Putamen (tissue), 1 donor: ENCODE measurements around the gene PRKD3.

Experiments
- DNase-seq: peaks from one replicate; pipeline ENCODE4 v3.0.0-alpha.2; 2016; ENCODE audit warnings: low spot score

Gene PRKD3

DNA sequence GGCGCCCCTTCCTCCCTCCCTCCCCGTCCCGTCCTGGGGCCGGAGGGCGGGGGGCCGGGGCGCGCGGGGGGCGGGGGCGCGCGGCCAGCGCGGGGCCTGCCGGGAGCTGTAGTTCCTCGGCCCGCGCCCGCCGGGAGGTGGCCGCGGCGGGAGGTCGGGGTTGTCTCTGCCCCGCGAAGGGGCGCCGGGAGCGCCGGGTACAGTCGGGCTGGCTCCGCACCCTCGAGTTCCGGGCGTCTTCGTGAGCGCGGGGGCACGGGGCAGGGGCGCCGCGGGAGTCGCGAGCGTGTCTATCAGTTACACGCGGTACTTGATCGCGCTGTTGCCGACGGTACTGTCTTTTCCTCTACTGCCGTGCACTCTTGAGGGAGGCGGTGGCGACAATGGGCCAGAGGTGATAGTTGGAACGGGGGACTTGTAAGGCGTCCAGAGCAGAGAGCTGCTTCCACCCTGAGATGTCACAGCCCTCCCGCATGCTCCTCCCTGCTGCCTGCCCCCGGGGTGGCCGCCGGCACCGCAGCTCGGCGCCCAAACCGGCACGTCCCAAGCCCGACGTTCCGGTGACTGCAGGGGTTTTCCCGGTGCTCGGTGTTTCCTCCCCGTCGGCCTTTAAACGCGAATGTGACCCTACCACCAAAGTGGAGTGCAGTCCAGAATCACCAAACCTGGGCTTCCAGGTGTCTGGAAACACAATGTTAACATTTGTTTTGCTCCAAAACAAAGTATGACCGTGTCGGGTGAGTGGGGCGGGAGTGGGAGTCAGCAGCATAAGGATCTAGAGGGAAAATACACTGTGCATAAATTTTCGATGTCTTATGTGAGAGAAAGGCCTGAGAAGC lies at the start of gene PRKD3:
Gene PRKD3, minus strand, starts transcription at position 48 of the 839 bp plus-strand sequence. CDS start 8,309 bp downstream, outside the sequence.
- DNase-seq = no peak

DNA sequence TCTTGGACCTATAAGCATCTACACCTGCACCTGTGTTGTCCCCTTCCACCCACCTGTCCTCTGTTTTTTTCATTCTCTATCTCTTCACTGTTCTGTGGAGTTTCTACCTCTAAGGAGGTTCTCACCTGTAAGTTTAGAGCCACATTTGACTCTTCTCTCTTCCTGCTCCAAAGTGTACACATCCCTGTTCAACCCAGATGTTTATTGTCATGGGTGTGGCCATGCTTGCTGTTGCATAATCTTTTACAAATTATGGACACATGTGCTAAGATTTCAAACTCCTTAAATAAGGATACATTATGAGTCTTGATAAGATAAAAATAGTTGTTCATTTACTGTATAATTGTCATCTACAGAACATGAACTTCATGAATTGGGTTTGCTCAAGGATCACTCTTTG lies 47.4 kb upstream of the PRKD3 start:
- DNase-seq = no peak

DNA sequence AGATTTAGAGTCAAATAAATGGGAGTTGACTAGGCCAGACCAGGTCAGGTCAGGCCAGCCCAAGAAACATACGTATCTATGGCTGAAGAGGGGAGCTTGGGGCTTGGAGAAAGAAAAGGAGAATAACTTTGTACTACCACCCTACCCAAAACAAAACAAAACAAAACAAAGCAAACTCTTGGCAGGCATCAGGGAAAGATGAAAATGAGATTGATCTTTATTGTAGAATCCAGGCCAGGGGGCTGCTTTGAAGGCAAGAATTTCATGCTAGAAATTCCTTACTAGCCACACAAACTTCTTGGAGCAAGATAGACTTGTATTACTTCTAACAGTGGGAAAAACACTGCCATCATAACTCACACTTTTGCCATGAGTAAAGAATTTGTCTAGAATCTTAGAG lies 46.0 kb upstream of the PRKD3 start:
- no peak for DNase-seq

DNA sequence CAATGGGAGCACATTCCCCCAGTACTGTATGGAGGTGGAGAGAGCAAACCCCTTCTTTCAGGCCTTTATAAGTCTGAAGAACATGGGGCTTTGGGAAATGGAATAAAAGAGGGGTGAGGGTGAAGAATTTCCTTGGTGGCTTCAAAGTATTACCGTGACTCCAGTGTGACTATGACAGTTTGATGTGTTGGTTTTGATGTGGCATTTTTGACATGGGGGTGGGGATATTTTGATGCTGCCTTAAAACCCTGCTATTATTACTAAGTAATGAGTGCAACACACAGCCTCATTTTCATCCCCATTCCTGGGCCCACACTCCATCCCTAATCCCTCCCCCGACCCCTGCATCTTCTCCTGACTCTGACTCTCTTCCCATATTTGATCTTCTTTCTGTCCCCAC lies 43.4 kb upstream of the PRKD3 start:
- no peak for DNase-seq

DNA sequence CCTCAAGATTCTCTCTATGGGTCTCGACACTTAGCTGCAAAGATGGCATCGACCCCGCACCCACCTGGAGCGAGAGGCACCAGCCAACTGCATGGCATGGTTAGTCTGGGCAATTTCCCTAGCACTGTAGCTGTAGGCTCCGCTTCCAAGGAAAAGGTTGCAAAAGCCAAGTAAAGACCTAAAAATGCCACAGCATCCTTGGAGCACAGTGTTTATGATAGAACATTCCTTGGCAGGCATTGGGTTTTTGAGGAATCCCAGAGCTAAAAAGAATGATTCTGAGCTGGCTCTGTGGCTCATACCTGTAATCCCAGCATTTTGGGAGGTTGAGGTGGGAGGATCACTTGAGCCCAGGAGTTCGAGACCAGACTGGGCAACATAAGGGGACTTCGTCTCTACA lies 42.7 kb upstream of the PRKD3 start:
- DNase-seq = no peak

DNA sequence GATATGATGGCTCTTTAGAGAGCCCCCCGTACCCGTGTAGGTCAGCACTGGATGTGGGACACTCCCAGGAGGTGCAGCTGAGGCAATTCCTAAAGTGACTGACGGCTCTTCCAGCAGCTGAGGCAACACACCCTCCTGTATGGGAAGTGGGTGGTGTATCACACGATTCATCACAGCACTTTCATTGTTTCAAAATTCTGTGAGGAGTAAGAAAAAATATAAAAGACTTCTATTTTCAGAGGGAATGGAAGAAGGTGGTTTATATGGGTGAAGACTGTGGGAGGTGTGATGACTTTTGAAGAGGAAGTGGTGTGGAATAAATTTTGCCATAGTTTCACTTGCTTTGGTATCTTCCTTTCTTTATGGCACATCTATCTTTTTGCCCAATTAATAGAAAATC lies 42.1 kb upstream of the PRKD3 start:
- DNase-seq = peak; percentile 61

DNA sequence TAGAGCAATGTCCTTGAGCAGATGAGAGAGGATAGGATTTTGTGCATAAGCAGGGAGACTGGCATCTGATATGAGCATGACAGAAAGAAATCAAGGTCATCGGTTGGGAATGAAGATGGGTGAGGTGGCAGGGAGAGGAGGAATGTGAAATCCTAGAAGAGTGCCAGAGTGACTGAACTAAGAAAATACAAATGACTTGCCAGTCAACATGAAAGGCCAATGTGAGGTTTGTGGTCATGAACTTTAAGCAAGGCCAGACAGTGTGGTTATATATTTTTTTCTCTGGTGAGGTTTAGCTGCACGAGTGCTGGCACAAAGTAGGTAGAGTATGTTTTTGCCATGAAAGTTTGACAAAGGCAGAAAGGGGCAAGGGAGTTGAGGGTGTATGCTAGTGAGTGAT lies 41.0 kb upstream of the PRKD3 start:
- DNase-seq = no peak

DNA sequence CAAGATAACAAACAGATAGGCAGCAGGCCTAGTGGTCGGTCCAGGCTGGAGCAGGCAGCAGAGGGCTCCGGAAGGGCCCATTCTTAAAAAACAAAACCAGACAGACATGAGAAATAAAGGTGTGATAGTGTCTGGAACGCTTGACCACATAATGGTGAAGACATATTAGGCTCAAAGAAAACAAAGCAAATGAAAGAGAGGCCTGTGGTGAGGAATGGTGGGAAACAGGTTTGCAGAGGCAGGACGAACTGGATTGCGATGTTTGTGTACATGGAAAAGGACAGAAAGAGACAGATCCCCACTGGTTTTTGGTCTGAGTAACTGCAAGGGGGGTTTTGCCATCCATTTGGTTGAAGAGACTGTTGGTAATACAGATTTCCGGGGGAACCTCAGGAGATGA lies 39.7 kb upstream of the PRKD3 start:
- DNase-seq = no peak

DNA sequence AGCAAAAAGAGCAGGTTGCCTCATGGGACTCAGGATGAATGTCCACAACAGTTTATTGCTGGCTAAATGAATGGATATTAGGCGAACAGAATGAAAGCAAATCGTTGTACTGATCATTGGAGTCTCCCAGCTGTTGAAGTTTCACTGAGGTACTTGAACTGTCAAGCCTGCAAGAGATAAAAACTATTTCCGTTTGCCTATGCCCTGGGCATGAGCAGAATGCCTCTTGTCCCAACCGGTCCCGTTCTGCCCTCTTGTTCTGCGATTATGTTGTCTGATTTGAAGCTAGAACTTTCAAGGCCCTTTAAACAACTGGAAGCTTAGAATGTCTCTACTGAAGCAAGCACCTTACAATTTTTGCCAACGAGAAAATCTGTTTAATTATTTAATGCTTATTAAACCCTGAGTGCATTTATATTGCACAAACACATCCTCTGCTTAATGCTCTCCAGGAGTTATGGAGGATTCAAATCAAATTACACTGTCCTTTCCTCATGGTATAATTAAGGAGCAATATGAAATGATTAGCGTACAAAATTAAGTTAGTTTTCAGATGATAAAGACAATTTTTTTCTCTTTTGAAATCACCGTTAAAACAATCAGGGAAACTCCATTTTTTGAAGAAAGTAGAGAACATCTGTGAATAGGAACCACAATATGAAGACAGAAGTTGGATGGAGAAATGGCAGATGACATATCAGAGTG lies 37.5 kb upstream of the PRKD3 start:
- DNase-seq = no peak

DNA sequence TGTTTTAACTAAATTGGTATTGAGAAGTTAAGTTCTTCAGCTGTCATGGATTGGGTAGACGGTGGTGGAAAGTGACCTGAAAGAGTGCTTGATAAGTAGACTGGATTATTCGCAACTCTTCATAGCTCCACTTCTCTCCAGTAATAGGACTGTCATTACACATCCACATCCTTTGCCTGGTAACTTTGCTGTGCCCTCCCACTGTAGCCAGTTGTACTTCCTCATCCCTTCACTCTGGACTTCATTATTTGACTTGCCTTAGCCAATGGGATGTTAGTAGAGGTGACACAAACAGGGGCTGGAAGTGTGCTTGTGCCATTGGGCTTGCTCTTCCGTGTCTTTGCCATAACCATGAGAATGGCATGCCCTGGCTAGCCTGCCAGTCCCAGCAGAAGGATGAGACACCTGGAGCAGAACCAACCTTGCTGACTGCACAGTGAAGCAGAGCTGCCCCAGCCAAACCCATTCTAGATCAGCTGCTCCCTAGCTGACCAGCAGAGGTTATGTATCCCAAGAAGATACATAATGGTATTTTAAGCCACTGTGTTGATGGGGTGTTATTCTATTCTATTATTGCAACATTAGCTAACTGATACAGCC lies 36.7 kb upstream of the PRKD3 start:
- no peak for DNase-seq

DNA sequence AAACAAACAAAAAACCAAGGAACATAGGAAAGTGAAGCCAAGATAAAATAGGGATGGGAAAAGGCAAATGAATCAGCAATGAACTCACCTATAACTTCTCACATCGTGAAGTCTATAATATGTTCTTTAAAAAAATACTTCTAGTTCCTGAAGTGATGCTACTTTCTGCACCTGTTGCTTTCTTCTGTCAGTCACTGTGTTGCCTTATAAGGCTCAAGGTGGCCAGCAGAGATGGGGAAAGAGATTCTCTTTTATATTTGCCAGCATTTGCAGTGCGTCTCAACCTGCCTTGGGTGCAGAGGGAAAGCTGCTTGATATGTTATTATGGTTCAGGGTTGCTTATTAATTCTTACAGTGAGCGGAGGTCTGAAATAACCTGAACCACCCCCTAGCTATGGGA lies 33.8 kb upstream of the PRKD3 start:
- DNase-seq = no peak

DNA sequence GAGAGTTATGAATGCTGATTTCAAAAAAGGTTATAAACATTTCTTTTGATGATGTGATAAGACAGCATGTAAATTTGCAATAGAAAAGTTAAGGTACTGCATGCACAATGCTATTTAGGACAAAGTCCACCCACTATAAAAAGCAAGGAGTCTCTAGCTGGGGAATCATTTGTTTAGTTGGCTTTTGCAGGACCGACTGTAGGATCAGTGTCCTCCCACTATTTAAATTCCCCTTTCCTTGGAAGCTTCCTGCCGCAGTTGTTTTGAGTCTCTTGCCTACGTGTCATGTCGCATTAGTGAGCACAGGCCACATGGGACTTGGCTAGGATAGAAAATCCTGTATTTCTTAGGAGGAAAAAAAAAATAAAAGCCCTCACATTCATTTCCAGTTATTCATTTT lies 32.9 kb upstream of the PRKD3 start:
- no peak for DNase-seq

DNA sequence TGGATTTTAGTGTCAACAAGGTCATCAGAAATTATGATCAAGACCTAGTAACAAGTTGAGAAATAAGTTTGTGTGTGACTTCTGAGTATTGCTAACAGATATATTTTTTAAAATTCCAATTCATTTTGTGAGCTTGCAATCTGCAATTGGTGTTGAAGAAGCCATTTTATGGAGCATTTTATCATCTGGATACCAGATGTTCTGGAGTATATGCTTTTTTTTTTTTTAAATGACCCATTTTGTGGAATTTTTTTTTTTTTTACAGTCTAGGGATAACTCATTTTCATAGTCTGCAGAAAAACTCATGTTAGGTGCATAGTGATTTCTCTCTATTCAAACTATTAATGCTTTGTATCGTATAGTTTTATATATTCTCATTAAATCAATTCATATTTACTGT lies 32.4 kb upstream of the PRKD3 start:
- no peak for DNase-seq

DNA sequence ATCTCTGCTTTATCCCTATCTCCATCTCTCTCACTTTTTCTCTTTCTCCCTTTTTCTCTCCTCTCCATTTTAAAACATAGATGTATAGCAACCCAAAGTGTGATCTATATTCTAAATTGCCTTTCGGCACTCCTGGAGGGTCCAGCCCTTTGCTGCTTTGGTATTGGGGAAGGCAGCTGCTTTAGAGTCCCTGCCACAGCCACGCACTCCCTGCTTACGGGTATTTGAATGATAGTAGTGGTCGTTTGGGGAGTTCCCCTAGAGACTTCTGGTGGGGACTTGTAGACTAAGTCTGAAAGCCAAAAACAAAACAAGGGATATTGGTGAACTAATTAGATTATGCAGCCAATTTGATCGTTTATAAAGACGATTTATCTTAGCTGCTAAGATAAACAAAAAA lies 31.7 kb upstream of the PRKD3 start:
- DNase-seq = no peak

DNA sequence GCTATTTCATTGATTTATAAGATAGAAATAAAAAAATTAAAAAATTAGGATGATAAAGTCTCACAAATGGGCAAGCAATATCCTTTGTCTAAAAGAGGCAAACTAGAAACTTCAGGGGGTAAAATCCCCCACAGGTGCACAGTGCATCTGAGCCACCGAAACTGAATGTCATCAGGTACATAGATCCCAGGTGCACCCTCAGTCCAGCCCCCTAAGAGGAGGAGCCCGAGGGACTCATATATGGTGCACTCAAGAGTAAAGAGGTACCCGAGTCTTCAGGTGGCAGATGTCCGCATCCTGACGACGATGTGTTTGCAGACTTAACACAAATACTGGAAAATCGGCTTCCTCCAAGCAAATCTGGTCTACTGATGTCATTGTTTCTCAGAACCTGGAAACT lies 31.1 kb upstream of the PRKD3 start:
- DNase-seq = no peak

DNA sequence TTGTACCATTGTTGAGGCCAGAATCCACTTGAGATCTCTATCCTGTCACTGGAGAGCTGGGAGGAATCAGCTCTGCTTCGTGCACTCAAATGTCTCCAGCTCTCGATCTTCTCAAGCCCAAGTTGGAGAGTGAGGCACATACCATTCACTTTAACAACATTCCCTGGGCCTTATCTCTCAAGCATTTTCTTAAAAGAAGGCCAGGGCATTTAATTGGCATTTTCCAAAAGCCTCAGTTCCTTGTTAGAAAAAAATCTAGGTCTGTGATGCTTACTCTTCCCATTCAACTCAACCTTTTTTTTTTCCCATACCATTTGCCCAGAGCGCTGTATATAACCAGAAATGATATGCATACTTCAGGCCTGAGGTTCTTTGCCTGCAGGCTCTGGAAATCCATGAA lies 29.9 kb upstream of the PRKD3 start:
- DNase-seq = no peak

DNA sequence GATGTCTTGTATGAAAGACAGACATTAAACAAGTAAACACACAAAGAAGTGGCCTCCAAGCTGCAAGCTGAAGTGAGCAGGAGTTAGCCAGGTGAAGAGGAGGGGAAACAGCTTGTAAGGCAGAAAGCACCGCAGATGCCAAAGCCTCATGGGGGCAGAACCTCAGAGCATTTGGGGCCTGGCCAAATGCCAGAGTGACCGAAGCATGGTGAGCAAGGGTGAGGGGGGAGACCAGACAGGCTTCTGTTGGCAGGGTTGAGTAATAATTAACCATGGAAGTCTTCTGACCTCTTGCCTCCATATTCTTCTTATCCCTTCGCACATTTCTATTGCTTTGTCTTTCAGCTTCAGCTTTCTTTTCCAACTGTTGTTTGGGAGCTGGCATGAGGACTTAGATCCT lies 25.4 kb upstream of the PRKD3 start:
- no peak for DNase-seq

DNA sequence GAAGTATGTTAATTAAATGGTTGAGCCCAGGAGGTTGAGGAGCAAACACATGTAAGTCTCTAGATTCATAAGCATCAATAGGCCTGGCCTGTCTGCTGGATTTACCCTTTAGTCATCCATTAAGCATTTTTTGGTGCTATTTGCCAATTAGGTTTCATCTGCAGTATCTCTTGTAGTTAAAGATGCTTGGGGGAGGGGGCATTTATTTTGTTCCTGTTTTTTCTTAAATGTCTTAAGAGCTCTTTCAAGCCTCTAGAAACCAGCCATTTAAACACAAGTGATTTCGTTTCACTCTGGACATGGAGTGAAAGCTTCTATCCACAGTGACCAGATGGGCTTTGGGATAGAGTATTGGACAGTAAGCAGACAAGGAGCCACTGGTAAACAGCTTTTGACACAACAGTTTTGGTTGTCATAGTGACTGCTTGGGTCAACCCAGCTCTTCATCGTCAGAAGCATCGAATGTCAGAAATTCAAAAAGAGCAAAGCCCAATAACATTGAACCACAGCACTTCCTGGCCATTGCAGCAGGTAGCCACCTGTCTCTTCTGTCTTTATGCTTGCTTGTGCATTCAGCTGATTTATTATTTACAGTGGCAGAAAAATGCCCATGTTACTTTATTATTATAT lies 24.7 kb upstream of the PRKD3 start:
- no peak for DNase-seq

DNA sequence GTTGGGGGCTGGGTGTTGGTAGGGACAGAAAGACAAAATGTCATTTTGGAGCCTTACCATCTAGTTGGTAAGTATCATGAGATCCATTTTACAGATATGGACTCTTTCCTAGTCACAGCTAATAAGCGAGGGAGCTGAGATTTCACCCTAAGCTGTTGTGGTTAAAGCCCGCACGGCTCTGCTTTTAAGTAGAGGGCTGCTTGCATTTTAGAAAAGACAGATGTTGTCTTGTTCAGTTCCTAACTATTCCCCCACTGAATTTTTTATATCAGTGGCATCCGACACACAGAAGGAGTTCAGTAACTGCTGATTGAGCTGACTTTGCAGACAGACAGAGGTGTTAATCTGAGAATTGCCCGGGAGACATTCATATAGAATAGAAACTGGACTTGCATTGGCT lies 23.5 kb upstream of the PRKD3 start:
- DNase-seq = no peak

DNA sequence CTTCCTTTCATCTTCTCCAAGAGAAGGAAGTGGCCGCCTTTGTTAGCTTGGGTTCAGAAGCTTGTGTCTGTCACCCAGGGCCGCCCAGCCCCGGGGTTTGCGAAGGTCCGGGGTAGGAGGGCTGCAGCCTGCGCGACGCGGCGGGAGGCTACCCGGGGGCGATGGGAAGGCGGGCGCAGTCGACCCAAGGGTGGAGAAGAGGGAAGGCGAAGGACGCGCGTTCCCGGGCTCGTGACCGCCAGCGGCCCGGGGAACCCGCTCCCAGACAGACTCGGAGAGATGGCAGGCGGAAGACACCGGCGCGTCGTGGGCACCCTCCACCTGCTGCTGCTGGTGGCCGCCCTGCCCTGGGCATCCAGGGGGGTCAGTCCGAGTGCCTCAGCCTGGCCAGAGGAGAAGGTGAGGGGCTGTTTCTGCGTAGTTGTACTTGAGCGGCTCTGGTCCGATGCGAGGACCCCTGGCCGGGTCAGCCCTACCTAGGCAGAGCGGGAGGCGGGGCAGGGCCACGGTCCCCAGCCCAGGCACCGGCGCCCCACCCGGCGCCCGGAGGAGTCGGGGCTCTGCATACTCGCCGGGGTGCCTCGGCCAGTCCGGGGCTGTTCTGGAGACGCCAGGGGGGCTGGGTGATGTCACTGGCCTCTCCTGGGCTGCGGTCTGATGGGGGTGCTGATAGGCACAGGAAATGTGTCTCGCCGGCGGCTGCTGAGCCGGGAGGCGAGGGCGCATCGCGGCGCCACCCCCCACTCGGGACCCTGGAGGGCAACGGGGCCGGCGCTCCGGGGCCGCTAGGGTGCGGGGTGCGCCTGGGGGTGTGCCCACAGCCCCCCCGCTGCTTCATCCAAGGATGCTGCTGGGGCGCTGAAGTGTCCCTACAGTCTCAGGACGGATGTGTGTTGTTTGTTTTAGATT lies 20.1 kb upstream of the PRKD3 start, which contains the start of gene QPCT:
Gene QPCT, plus strand, starts transcription at position 178 of the 909 bp plus-strand sequence. Its CDS starts 102 bp downstream, at position 280.
- no peak for DNase-seq
